Stimulated activated CD4-positive, alpha-beta T cell treated with anti-CD3 and anti-CD28 coated beads, TNF-alpha, amount 100 ng/mL, for 4 hours (primary cell): ENCODE results near the gene FOXL2NB.

Source experiments
- DNase-seq, 3 experiments: peaks; one replicate each; pipeline ENCODE4 v3.0.0-alpha.2; 2020; ENCODE audit warnings: low read depth in 3 of 3

FOXL2NB gene

GRCh38 chr3:138995706-138996105, 48.7 kb downstream of the FOXL2NB start:
- no peak for DNase-seq
